Dermis blood vessel endothelial cell (primary cell): Measurements from ENCODE around the gene VTI1B. TPM values are rescaled to one million over a fixed set of nuclear protein-coding genes. Genes with fewer than 3 reads are reported as not detected.

ENCODE experiments used
- DNase-seq: peaks from one replicate; pipeline ENCODE4 v3.0.0; 2010
- total RNA-seq: library from RNA; depleted of rRNA; stranded (reverse); fragments of >200 nt; gene quantifications from 2 replicates; pipeline ENCODE4 v1.2.3, GENCODE V29; 2014

The VTI1B gene
- total RNA-seq, 1 donor from 2014 or later: 50.2 TPM

DNA sequence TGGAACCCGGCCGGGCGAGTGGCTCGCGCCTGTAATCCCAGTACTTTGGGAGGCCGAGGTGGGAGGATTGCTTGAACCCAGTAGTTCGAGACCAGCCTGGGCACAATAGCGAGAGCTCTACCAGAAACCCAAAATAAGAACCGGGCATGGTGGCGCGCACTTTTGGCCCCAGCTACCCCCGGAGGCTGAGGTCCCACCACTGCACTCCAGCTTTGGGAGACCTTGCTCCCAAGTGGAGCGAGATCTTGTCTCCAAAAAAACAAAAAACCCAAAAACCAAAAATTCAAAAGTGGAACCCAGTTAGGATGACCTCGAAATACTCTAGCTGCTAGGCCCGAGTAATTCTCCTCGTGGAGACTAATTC, 769 bp upstream of the VTI1B start:
- DNase-seq: no peak

DNA sequence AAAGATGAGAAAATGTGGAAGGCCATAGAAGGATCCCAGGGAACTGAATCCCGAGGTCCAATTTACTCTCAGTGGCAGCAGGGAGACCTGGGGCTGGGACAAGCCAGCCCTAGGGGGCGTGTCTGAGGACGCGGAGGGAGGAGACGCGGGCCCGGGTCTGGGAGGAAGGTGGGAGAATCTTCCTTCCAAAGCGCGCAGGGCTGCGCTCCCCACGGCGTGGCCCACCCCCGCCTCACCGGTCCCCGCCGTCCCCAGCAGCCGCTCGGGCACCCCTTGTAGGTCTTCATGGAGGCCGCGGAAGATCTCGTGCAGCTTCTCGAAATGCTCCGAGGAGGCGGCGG, 323 bp downstream of the VTI1B start:
- peak; percentile 74 for DNase-seq

DNA sequence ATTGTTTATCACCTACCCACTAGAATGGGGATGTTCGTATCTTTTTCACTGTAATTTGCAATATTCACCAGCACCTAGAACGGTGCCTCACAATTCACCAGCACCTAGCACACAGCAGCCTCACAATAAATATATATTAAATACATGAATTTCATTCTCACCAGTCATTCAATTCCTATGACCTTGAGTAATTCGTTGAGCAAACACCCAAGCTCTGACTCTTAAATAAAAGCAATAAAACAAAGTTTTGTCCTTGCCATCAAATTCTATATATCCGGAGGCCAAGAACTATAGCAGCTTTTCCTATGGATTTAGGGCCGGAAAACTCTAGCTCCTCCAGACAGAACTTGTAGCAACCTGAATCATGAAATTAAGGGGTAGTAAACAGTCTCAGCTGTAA, 981 bp downstream of the VTI1B start:
- no peak for DNase-seq

DNA sequence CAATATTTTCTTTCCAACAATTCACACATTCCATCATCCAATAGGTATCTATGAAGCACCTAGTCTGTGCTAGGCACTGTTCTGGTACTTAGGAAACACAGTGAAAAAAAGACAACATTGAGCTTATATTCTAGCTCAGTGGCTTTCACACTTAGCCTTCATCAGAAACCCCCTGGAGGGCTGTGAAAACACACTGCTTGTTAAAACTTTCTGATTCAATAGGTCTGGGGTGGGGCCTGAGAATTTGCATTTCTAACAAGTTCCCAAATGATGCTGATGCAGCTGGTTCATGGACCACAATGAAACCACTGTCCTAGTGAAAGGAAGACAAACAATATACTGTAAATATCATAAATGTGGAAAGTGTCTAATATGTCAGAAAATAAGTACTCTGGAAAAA, 5.9 kb downstream of the VTI1B start:
- no peak for DNase-seq

DNA sequence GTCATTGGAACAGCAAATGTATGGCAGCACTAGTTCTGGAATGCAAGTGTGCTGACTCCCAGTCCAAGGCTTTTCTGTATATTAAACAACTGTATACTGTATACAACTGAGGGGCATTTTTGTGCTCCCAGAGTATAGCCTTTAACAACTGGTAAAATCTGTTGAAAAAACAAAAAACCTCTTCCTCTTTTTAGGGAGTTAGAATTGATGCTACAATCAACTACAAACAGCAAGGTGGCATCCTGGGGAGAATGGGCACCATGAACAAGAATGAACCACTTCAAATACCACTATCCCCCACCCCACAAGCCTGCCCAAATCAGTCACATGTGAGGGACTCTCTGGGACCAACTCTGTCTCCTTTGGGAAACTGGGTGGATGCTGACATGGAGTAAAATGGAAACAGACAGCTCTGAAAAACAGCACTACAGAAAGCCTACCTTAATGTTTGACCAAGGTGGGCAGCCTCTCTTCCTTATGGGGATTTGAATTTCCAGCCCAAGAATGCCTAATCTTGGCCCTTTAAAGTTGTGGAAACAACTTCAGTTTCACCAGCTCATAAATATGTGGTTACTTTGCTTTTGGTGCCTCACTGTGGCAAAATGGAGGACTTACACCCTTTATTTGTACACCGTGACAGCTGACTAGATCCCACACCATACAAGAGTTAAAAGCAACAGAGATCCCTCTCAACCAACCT, 7.5 kb downstream of the VTI1B start:
- peak; percentile 85 for DNase-seq

DNA sequence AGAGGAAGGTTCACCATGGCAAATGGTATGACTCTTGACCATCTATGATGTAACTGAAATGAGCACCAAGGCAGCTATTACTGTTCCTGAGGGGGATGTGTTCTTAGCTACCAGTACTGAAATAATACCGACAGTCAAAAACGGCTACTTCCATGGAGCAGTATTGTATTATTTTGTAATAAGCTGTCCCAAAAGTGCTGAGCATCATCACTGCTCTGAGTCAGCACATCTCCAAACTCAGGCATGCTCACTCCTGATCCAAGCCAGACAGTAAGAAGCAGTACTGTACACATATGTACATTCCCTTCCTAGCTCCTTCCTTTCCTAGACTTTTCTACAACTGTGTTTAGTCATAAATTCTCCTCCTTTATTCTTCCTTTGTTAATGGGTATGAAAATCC, 8.6 kb downstream of the VTI1B start:
- no peak for DNase-seq

DNA sequence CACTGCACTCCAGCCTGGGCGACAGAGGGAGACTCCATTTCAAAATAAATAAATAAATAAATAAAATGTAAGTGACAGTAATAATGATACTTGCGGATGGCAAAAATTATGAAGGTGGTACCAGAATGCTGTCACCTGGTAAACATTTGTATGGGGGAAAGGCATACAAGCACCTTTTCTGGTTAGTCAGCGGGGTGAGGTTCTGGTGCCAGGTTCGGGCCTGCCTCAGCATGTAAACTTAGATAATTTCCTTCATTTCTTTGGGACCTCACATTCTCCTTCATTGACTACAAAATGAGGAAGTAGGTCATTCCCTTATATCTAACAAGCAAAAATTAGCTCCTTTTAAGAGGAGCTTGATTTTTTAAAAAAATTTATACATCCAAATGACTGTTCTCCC, 10.8 kb downstream of the VTI1B start:
- DNase-seq: no peak

DNA sequence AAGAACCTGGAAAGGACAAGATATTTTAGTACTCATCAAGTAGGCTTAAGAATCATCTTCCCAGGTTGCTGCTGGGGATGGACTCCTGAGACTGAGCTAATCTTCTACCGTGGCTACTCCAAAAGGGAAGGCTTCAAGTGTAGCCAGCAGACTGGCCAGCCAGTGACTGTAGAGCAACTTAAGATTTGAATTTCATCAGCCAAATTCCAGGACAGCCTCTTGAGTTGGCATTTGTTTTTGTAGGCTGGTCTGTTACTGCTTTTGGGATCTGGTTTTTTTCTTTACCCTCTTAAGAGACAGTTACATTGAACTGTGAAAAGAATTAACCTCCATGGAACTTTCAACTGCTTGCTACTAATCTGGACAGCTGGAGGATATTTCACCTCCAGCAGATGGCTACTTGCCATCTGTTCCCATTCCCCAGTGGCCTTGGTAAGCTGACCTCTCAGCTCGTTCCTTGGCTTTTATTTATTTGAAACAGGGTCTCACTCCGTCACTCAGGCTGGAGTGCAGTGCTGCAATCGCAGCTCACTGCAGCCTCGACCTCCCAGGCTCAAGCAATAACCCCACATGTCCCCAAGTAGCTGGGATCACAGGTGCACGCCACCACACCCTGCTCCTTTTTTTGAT, 20.7 kb downstream of the VTI1B start:
- no peak for DNase-seq

DNA sequence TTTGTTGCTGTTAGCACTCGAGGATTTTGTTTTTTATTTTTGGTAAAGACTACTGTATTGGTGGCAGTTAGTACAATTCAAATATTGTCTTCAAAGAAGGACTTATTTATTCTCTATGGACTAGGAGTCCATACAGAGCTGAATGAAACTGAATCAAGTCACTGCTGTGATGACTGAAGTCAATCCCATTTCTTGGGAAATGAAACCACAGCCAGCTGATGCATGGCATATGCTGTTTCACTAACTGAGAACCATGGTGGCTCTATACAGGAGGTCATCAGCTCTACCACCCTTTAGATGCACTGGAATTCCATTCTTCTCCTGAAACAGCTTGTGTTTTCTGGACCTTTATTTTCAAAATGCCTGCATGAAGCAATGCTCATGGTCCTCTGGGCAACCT, 22.2 kb downstream of the VTI1B start:
- DNase-seq: no peak

DNA sequence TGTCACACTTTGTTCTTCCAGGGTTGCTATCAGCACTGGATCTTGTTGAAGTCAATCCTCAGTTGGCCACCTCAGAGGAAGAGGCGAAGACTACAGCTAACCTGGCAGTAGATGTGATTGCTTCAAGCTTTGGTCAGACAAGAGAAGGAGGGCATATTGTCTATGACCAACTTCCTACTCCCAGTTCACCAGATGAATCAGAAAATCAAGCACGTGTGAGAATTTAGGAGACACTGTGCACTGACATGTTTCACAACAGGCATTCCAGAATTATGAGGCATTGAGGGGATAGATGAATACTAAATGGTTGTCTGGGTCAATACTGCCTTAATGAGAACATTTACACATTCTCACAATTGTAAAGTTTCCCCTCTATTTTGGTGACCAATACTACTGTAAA, 23.7 kb downstream of the VTI1B start:
- DNase-seq: no peak

DNA sequence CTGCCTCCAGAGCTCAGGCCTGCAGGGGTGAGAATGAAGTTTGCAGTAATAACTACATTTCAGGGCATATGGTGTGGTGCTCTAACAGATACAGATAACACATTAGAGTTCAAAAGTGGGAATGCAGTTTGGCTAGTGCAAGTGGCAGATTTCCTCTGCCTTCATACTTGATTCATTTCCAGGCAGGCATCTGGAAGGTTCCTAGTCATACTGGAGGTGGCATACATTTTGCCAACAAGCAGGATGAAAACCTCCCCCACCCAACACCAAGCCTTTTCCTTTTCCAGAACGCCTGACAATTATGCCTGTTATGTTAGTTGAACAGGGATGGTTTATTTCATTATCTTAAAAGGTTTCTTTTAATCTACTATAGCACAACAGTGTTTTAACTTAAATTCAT, 24.3 kb downstream of the VTI1B start:
- DNase-seq: no peak

DNA sequence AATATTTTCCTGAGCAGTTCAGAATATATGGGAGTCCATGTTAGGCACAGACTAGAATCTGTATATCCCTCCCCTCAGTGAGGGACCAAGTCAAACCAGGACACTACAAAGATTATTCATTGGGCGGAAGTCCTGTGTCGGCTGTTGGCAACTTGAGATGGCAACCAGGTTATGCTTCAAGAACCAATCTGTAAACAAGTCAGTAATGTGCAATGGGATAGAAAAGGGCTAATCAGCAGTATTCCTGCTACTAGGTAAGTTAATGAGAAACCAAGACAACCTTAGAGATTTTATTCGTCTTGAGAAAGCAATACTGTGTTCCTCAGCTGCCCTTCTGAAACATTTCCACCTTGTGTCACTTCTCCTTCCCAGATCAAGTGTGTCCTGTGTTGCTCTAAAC, 28.3 kb downstream of the VTI1B start:
- no peak for DNase-seq

DNA sequence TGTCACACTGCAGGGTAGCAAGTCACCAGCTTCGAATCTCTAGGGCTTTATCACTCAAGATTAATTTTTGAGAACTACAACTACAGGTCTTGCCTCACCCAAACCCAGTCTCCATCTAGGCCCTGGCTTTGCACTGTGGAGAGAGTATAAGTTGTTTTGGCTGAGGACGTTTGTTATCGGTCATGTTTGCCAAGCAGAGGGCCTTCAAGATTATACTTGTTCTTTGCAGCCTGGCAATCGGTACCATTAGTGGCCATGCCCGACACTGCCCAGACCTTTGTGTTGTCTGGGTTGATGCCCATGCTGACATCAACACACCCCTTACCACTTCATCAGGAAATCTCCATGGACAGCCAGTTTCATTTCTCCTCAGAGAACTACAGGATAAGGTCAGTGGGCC, 29.0 kb downstream of the VTI1B start:
- DNase-seq: no peak

DNA sequence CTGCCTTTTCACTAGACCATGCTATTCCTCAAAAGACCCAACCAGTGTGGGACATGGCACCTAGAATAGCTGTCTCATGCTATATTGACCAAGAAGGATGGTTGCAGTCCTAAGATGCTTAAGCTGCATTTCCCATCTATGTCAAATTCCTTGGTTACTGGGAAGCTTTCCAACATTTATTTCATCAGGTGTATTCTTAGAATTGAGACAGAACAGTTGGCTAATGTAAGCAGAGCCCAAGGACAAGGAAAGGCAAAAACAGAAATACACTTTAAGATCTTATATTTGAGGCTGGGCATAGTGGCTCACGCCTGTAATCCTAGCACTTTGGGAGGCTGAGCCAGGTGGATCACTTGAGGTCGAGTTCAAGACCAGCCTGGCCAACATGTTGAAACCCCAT, 30.0 kb downstream of the VTI1B start:
- no peak for DNase-seq

DNA sequence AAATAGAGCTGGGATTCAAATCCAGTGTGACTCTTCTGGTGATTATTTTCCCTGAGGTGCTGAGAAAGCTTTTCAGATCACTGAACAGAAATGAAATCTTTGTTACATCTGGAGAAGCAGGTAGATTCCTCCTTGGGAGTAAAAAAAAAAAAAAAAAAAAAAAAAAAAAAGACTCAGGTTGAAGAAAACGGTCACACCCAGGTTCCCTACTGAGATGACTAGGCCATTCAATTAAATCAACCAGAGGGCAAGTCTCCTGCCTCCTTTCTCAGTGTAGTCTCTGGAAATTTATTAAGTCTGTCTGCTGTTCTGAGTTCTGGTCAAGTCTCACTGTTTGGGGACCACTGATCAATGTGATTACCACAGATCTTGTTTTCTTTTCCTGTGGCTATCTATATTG, 30.7 kb downstream of the VTI1B start:
- no peak for DNase-seq

DNA sequence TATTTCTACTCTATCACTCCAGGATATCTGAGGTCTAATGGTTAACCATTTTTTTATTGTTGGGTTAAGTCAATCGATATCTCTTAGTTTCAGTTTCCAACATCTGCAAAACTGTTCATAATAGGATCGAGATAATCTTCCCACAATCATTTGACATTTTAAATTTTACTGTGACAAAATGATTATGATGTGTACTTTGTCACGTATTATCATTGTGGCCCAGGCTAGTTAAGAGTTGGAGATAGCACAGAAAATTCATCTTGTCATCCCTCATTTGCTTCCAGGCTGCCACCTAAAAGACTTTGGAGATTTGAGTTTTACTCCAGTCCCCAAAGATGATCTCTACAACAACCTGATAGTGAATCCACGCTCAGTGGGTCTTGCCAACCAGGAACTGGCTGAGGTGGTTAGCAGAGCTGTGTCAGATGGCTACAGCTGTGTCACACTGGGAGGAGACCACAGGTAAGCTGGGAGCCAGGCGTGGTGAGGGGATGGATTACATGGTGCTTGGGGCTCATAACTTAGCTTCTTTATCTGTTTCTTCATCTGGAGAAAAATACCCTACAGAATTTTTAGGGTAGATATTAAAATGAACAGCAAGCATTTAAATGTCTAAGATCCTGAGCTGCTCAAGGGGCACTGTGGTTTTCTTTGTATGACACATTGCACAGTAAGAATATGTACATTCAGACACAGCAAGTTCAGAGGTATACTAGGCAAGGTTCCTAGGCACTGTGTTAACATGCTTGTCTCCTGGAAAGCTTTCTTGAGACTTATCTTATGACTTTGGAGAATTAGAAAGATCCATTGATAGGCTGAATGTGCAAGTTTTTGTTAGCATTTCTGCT, 32.3 kb downstream of the VTI1B start:
- DNase-seq: no peak

DNA sequence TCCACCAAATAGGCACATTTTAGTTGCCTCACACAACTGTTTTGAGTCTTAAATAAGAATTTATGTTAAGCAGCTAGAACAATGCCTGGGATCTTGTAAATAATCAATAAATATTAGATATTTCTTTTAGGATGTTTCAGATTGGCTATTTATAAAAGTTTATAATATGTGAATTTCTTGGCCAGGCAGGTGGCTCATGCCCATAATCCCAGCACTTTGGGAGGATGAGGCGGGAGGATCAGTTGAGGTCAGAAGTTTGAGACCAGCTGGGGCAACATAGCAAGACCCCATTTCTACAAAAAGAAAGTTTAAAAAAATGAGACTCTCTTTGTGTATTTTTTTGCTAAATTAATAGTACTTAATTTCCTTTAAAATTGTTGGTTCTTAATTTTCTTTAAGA, 33.0 kb downstream of the VTI1B start:
- no peak for DNase-seq

DNA sequence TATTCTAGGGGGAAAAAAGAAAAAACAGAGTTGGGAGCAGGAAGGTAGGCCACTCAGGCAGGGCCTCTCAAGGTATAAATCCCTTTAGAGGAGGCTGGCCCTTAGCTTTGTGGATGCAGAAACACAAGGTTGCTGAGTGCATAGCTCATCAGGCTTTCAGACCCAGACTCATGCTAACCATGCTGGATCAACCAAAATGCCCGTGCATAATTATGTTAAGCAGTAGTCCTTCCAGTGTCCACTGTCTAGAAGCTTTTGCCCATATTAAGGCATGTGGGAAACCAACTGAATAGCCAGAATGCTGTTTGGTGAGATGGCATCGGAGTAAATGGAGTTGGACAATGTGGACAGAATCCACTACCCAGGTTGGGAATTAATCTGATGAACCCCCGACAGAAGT, 35.8 kb downstream of the VTI1B start:
- DNase-seq: no peak

DNA sequence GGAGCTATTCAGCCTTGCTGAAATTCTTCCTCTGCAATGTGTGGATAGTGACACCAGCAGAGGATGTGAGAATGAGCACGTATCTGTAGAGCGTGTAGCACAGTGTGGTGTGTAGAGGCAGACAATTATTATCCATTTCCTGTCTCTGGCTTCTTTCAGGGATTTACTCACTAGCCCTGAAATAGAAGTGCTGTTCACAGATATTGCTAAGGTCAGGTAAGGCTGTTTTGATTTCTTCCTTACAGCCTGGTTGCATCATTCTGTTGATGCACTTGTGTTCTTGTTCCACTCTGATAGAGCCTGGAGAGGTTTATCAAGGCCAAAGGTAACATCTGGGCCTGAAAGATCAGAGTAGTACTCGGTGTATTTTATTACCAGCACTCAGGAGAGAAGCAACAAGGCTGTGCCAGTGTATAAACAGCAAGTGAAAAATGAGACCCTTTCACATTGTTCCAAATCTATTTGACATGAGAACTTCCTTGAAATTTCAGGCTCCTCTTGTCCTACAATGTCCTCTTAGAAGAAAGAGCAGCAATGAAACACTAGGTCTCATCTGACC, 38.0 kb downstream of the VTI1B start:
- peak; percentile 25 for DNase-seq

DNA sequence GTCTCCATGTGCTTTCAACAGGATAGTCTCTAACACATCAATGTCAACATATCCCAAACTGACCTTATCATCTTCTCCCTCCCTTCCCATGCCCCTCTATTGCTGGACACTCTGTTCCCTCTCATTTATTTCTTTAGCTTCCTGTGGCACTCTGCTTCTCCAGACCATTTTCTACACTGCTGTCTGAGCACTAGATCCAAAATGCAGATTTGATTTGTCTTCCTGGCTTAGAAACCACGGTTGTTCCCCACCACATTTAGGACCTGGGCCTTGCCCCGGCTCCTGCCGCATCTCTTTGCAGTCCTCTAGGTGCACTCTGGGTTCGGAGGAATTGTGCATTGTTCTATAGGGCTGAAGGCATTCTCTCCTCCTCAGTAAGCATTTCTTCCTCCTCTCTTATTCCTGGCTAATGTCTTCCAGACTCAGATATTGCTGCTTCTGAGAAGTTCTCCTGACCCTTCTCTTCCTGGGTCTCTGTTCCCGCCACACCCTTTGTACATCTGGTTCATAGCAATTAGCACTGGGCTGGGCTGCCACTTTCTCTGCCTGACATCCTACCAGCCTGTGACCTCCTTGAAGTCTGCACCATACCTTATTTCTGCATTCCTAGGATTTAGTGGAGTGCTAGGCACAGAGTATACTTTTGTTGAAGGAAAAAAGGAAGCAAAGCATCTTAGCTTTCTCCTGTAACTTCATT, 40.8 kb downstream of the VTI1B start:
- DNase-seq: no peak

DNA sequence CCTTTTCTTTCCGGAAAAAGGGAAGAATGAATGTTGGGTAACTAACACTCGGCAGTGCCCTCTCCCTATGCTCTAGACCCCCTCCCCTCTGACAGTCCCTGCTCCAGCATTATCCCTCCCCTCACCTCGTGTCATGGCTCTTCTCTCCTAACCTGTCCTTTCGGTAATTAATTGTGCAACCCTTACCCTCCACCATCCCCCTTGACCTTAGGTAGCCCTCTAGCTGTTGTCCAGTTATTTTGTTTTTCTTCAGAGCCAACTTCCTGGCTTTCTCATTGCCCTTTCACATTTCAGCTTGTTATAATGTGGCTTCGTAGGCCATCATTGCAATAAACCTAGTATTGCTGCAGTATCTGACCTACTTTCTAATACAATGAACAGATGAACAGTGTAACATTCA, 43.5 kb downstream of the VTI1B start:
- DNase-seq: no peak

DNA sequence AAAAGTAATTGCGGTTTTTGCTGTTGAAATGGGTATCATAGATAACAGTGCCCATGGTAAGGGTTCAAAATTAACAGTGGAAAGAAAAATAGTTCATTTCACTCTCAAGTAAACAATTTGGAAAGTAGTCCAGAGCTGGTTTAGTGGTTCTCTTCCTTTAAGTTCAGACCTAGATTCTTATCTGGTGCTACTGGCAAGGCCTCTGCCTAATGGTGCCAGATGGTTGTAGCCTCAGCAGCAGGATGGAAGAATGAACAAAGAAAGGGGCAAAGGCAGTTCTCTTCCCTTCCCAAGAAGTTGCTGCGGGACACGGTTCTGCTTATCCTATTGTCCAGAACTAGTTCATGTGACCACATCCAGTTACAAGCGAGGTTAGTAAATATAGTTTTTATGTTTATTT, 44.2 kb downstream of the VTI1B start:
- no peak for DNase-seq

DNA sequence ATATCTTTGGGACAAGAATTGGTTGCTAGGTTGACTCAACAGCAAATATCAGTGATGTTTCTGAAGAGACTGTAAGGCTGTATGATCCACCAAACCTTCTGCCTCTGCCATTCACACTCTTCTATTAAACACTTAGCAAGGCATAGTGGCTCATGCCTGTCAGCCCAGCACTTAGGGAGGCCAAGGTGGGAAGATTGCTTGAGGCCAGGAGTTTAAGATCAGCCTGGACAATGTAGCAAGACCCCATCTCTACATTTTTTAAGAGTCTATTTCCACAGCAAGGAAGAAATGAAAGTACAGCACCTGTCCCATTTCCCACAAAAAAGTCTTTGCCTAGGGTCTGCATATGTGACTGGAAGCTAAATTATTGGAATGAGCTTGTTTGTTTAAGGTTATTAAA, 46.9 kb downstream of the VTI1B start:
- no peak for DNase-seq
